Pulmonary artery endothelial cell (primary cell): ENCODE measurements around the gene RPL27A. TPM values are rescaled to one million over a fixed set of nuclear protein-coding genes. Genes with fewer than 3 reads are reported as not detected.

ENCODE experiments used
- DNase-seq: peaks from one replicate; pipeline ENCODE4 v3.0.0-alpha.2; 2011; ENCODE audit warnings: low read depth, low spot score
- total RNA-seq: library from RNA; depleted of rRNA; stranded (reverse); fragments of >200 nt; gene quantifications from 2 replicates; pipeline ENCODE4 v1.2.3, GENCODE V29; 2014

The RPL27A gene
- total RNA-seq, 1 donor from 2014 or later = 1,292 TPM

- no peak for DNase-seq
Observed at GRCh38 chr11:8720352-8720751, 37.8 kb downstream of the RPL27A start.

- no peak for DNase-seq
Observed at GRCh38 chr11:8720868-8721608, 38.4 kb downstream of the RPL27A start.

- DNase-seq = no peak
Observed at GRCh38 chr11:8721609-8722500, 39.3 kb downstream of the RPL27A start.

- no peak for DNase-seq
Observed at GRCh38 chr11:8722809-8723208, 40.2 kb downstream of the RPL27A start.

GRCh38 chr11:8723711-8724110, 41.1 kb downstream of the RPL27A start:
- DNase-seq = no peak

GRCh38 chr11:8724682-8725081, 42.1 kb downstream of the RPL27A start:
- DNase-seq = no peak

- DNase-seq = no peak
Observed at GRCh38 chr11:8726395-8726794, 43.8 kb downstream of the RPL27A start.

GRCh38 chr11:8728563-8728962, 46.0 kb downstream of the RPL27A start:
- DNase-seq = no peak

- DNase-seq = no peak
Observed at GRCh38 chr11:8729067-8729466, 46.5 kb downstream of the RPL27A start.

GRCh38 chr11:8729837-8730696, 47.5 kb downstream of the RPL27A start:
- DNase-seq = no peak

GRCh38 chr11:8730697-8731020, 48.1 kb downstream of the RPL27A start:
- DNase-seq = no peak

GRCh38 chr11:8731647-8732323, 49.2 kb downstream of the RPL27A start:
- DNase-seq = no peak

GRCh38 chr11:8732324-8732670, 49.7 kb downstream of the RPL27A start:
- no peak for DNase-seq

- DNase-seq = no peak
Observed at GRCh38 chr11:8732748-8733241, 50.2 kb downstream of the RPL27A start.

- no peak for DNase-seq
Observed at GRCh38 chr11:8733852-8734251, 51.3 kb downstream of the RPL27A start.

GRCh38 chr11:8735094-8735493, 52.5 kb downstream of the RPL27A start:
- DNase-seq = no peak

GRCh38 chr11:8739309-8739793, 56.8 kb downstream of the RPL27A start:
- no peak for DNase-seq
